HCT116 (cell line): ENCODE measurements around the gene TRAF2. TPM values are rescaled to one million over a fixed set of nuclear protein-coding genes. Genes with fewer than 3 reads are reported as not detected.

Source experiments
- ATAC-seq: fragments of 200-7000 bp; cut with Tn5 transposase; 2 replicates; pipeline ENCODE4 v1.9.1; 2020; ENCODE audit warnings: mild to moderate bottlenecking, moderate library complexity
- BruUV-seq: library from RNA; stranded (reverse); fragments of 400-500 nt; replicated peaks from 2 replicates; lab custom pipeline; 2021; lab: Mats Ljungman, UMichigan
- CTCF ChIA-PET: fragments of 300-600 bp; sonication (Branson Sonifier 250); formaldehyde crosslinking; loops from one replicate; lab custom pipeline; 2021; ENCODE audit warnings: antibody characterized with exemption; lab: Charles Lee
- POLR2A ChIA-PET: fragments of 300-600, 350-600 bp; sonication (Branson Sonifier 250); formaldehyde crosslinking; loops from one replicate; lab custom pipeline; 2021; ENCODE audit warnings: antibody characterized with exemption; lab: Charles Lee
- RAD21 ChIA-PET, 2 experiments: fragments of 300-600 bp; sonication (Branson Sonifier 250); formaldehyde crosslinking; loops; one replicate each; lab custom pipeline; 2023; ENCODE audit warnings: low total read pairs in 2 of 2; ENCODE audit not compliant: uncharacterized antibody in 2 of 2, unreplicated experiment in 2 of 2, low non-redundant PET in 1 of 2; lab: Charles Lee
- DNase-seq: peaks from one replicate; pipeline ENCODE4 v3.0.0-alpha.2; 2010; ENCODE audit warnings: low read depth, low spot score
- H2AFZ ChIP-seq: fragments of 200-600 bp; shearing (Covaris generic), sonication (generic); 2 replicates; pipeline ENCODE4 v1.6.1; 2017; ENCODE audit warnings: low read depth, mixed run types, mixed read lengths, antibody characterized with exemption, low read length; ENCODE audit not compliant: poor library complexity, severe bottlenecking
- H3K27ac ChIP-seq: 2 replicates; pipeline ENCODE4 v1.5.1; 2012; ENCODE audit warnings: low read depth, low read length
- H3K27me3 ChIP-seq: fragments of 200-600 bp; sonication (generic); 2 replicates; pipeline ENCODE4 v1.6.1; 2016; ENCODE audit warnings: mixed run types, low read length, mixed read lengths; ENCODE audit not compliant: insufficient read depth
- H3K36me3 ChIP-seq, 2 experiments: fragments of 200-500 bp in 1 of 2; fragments of 200-600 bp in 1 of 2; sonication (Bioruptor generic) in 1 of 2; sonication (generic) in 1 of 2; 2 replicates each; pipeline versions ENCODE4 v1.5.1 to v1.6.1; 2014 to 2016; ENCODE audit warnings: low read length in 2 of 2, inconsistent platforms in 1 of 2, mixed read lengths in 1 of 2, mixed run types in 1 of 2; ENCODE audit not compliant: insufficient read depth in 2 of 2, control insufficient read depth in 1 of 2
- H3K4me1 ChIP-seq, 2 experiments: fragments of 200-600 bp in 1 of 2; sonication (generic) in 1 of 2; 2 replicates each; pipeline versions ENCODE4 v1.5.1 to v1.6.1; 2012 to 2017; ENCODE audit warnings: low read length in 2 of 2, inconsistent platforms in 1 of 2, mild to moderate bottlenecking in 1 of 2, mixed read lengths in 1 of 2, mixed run types in 1 of 2, moderate library complexity in 1 of 2; ENCODE audit not compliant: insufficient read depth in 2 of 2, control insufficient read depth in 1 of 2
- H3K4me2 ChIP-seq: fragments of 200-600 bp; sonication (generic); 2 replicates; pipeline ENCODE4 v1.6.1; 2017; ENCODE audit warnings: mixed run types, low read length, mixed read lengths
- H3K4me3 ChIP-seq, 2 experiments: fragments of 200-600 bp in 1 of 2; sonication (generic) in 1 of 2; replicated peaks in 1 of 2; 2 replicates each; pipeline ENCODE4 v1.5.1; 2011 to 2016; ENCODE audit warnings: low read length in 2 of 2, control low read depth in 1 of 2, low read depth in 1 of 2, mild to moderate bottlenecking in 1 of 2, mixed read lengths in 1 of 2, mixed run types in 1 of 2
- H3K79me2 ChIP-seq: fragments of 200-600 bp; sonication (generic); 2 replicates; pipeline ENCODE4 v1.6.1; 2017; ENCODE audit warnings: mild to moderate bottlenecking, mixed run types, low read length, moderate library complexity, mixed read lengths; ENCODE audit not compliant: insufficient read depth
- H3K9ac ChIP-seq: fragments of 200-600 bp; sonication (generic); 2 replicates; pipeline ENCODE4 v1.6.1; 2016; ENCODE audit warnings: low read length, mixed read lengths
- H3K9me2 ChIP-seq: fragments of 200-600 bp; sonication (generic), shearing (Covaris generic); 2 replicates; pipeline ENCODE4 v1.6.1; 2017; ENCODE audit warnings: mixed run types, mild to moderate bottlenecking, moderate library complexity; ENCODE audit not compliant: insufficient read depth
- H3K9me3 ChIP-seq, 2 experiments: fragments of 200-500 bp in 1 of 2; fragments of 200-600 bp in 1 of 2; sonication (Bioruptor generic) in 1 of 2; sonication (generic) in 1 of 2; 2 replicates each; pipeline ENCODE4 v1.6.1; 2014 to 2017; ENCODE audit warnings: low read length in 2 of 2, mixed read lengths in 2 of 2, inconsistent platforms in 1 of 2, low read depth in 1 of 2, mild to moderate bottlenecking in 1 of 2, mixed run types in 1 of 2, moderate library complexity in 1 of 2; ENCODE audit not compliant: control insufficient read depth in 1 of 2, insufficient read depth in 1 of 2
- H4K20me1 ChIP-seq: fragments of 200-600 bp; sonication (generic), shearing (Covaris generic); 2 replicates; pipeline ENCODE4 v1.6.1; 2017; ENCODE audit warnings: mixed run types, mild to moderate bottlenecking, moderate library complexity; ENCODE audit not compliant: insufficient read depth
- CBX3 ChIP-seq: IDR thresholded peaks from 2 replicates; pipeline ENCODE4 v1.6.1; 2012; ENCODE audit warnings: low read depth
- EZH2 ChIP-seq: fragments of 200-600 bp; sonication (generic); IDR thresholded peaks from 2 replicates; pipeline ENCODE4 v1.6.1; 2017; ENCODE audit warnings: antibody characterized with exemption, mixed run types
- JUND ChIP-seq: IDR thresholded peaks from 2 replicates; pipeline ENCODE4 v1.6.1; 2012
- POLR2AphosphoS5 ChIP-seq: IDR thresholded peaks from 2 replicates; pipeline ENCODE4 v1.6.1; 2011; ENCODE audit warnings: mild to moderate bottlenecking, low read depth, low read length, moderate library complexity
- SRF ChIP-seq: IDR thresholded peaks from 2 replicates; pipeline ENCODE4 v1.6.1; 2012; ENCODE audit warnings: low read depth
- ZFX ChIP-seq: fragments of 450-650 bp; IDR thresholded peaks from 2 replicates; pipeline ENCODE4 v1.6.1; 2017
- intact Hi-C: fragments of 100-400 bp; cut with micrococcal nuclease; formaldehyde crosslinking; loops from 2 replicates; pipeline ENCODE4 v1.10.0; 2022
- total RNA-seq: library from RNA; stranded (reverse); gene quantifications from one replicate; pipeline ENCODE4 v1.2.1, GENCODE V29; 2021; ENCODE audit not compliant: unreplicated experiment

The TRAF2 gene
- total RNA-seq, 1 experiment from 2014 or later = 28.4 TPM

- Histone ChIP-seq H3K79me2 (peaks cover 25% of the 10 kb centered on the region), H2AFZ (no peak overlapping the region), H3K4me2 (no peak overlapping the region), H3K9me3 (no peaks in the 10 kb centered on the region), H3K9ac (no peak overlapping the region), H3K27me3 (no peaks in the 10 kb centered on the region), H3K4me3 (no peak overlapping the region), H3K27ac (no peak overlapping the region), H3K36me3 (peaks cover 23 to 25% of the 10 kb centered on the region in 2 experiments; a peak in 3 of 4 replicates), H4K20me1 (no peaks in the 10 kb centered on the region), H3K4me1 (peaks cover 6 to 19% of the 10 kb centered on the region in 2 experiments; a peak in 3 of 4 replicates), H3K9me2 (no peaks in the 10 kb centered on the region)
- 0 out of 2 replicates have a peak, but pooled peaks have one; percentile 7 for TF ChIP-seq POLR2AphosphoS5
- TF ChIP-seq CBX3 = no peak
- no peak for ATAC-seq
- ChIA-PET POLR2A (interaction anchor here (0.8 to 0.9 kb wide), 2 partner anchors 15 to 25 kb away, joined by 3 to 4 read pairs; no protein-coding TSS in a partner anchor), RAD21 (no interaction called here), CTCF (no interaction called here)
- DNase-seq = no peak
- intact Hi-C loops = no loop called here
- no TSS peak for BruUV-seq
Observed at GRCh38 chr9:136860529-136860928, 25.8 kb upstream of the TRAF2 start.

- BruUV-seq = no TSS peak
- ChIA-PET RAD21 (no interaction called here), CTCF (no interaction called here), POLR2A (interaction anchor here (0.5 kb wide), 1 partner anchor 19 kb away, joined by 3 read pairs; no protein-coding TSS in a partner anchor)
- no peak overlapping the region for H3K4me2 ChIP-seq
- no peak for ATAC-seq
- peaks cover 23 to 25% of the 10 kb centered on the region in 2 experiments; a peak in 3 of 4 replicates for H3K36me3 ChIP-seq
- H2AFZ ChIP-seq = no peak overlapping the region
- no peak overlapping the region for H3K9ac ChIP-seq
- intact Hi-C loops = no loop called here
- H3K4me1 ChIP-seq = peaks cover 6 to 19% of the 10 kb centered on the region in 2 experiments; a peak in 3 of 4 replicates
- no peak overlapping the region for H3K4me3 ChIP-seq
- H3K27me3 ChIP-seq = no peaks in the 10 kb centered on the region
- H4K20me1 ChIP-seq = no peaks in the 10 kb centered on the region
- no peak for DNase-seq
- peaks cover 31% of the 10 kb centered on the region for H3K79me2 ChIP-seq
- H3K9me3 ChIP-seq = no peaks in the 10 kb centered on the region
- no peak overlapping the region for H3K27ac ChIP-seq
- 0 out of 2 replicates have a peak, but pooled peaks have one; percentile 22 for TF ChIP-seq POLR2AphosphoS5
- TF ChIP-seq SRF = no peak
- no peak for TF ChIP-seq JUND
- no peak for TF ChIP-seq EZH2
- TF ChIP-seq ZFX = 0 out of 2 replicates have a peak, but pooled peaks have one; percentile 19
- no peaks in the 10 kb centered on the region for H3K9me2 ChIP-seq
Observed at GRCh38 chr9:136860933-136861873, 25.1 kb upstream of the TRAF2 start.
